H1 (cell line): ENCODE measurements around the gene IRAG1.

Experiments used
- EZH2 ChIP-seq: fragments of 200-600 bp; sonication (generic); IDR thresholded peaks from 2 replicates; pipeline ENCODE4 v1.7.1; 2012; ENCODE audit warnings: low read depth, mild to moderate bottlenecking, moderate library complexity, low read length, inconsistent platforms; ENCODE audit not compliant: severe bottlenecking
- MAFK ChIP-seq: IDR thresholded peaks from 2 replicates; pipeline ENCODE4 v1.6.1; 2012; ENCODE audit warnings: low read depth, mild to moderate bottlenecking, improper control_type of control experiment, low read length
- RBBP5 ChIP-seq: IDR thresholded peaks from 2 replicates; pipeline ENCODE4 v1.7.1; 2012; ENCODE audit warnings: low read depth, mild to moderate bottlenecking, inconsistent platforms, low read length, moderate library complexity, borderline replicate concordance

- TF ChIP-seq EZH2 (no peak), MAFK (no peak), RBBP5 (no peak)
Observed at GRCh38 chr11:10697323-10697620, 3.7 kb upstream of the IRAG1 start.
